Fibroblast of pulmonary artery (primary cell): ENCODE measurements around the gene SOX9.

Experiments
- DNase-seq: peaks from one replicate; pipeline ENCODE4 v3.0.0-alpha.2; 2010; ENCODE audit warnings: low read depth
- H3K4me3 ChIP-seq: replicated peaks from 2 replicates; pipeline ENCODE4 v1.5.1; 2011; ENCODE audit warnings: low read depth, mild to moderate bottlenecking, control low read depth, low read length, moderate library complexity
- CTCF ChIP-seq: IDR thresholded peaks from 2 replicates; pipeline ENCODE4 v1.5.1; 2011; ENCODE audit warnings: mild to moderate bottlenecking, control low read depth, low read length, inconsistent platforms; ENCODE audit errors: missing control alignments

Gene SOX9

GRCh38 chr17:72089453-72089987, 31.3 kb upstream of the SOX9 start:
- H3K4me3 ChIP-seq, result no peak overlapping the region
- no peak for DNase-seq
- no peak for TF ChIP-seq CTCF

GRCh38 chr17:72090108-72090507, 30.7 kb upstream of the SOX9 start:
- TF ChIP-seq CTCF, result no peak
- no peak overlapping the region for H3K4me3 ChIP-seq
- DNase-seq, result no peak

- no peak for TF ChIP-seq CTCF
- no peak for DNase-seq
- H3K4me3 ChIP-seq, result no peak overlapping the region
Observed at GRCh38 chr17:72092710-72093322, 28.0 kb upstream of the SOX9 start.

GRCh38 chr17:72093707-72094106, 27.1 kb upstream of the SOX9 start:
- no peak for DNase-seq
- H3K4me3 ChIP-seq, result no peak overlapping the region
- TF ChIP-seq CTCF, result no peak

- no peak for DNase-seq
- no peak overlapping the region for H3K4me3 ChIP-seq
- no peak for TF ChIP-seq CTCF
Observed at GRCh38 chr17:72095316-72095715, 25.5 kb upstream of the SOX9 start.

GRCh38 chr17:72097144-72097543, 23.7 kb upstream of the SOX9 start:
- no peak for DNase-seq
- TF ChIP-seq CTCF, result no peak
- H3K4me3 ChIP-seq, result no peak overlapping the region

- TF ChIP-seq CTCF, result no peak
- no peak overlapping the region for H3K4me3 ChIP-seq
- DNase-seq, result no peak
Observed at GRCh38 chr17:72099919-72100318, 20.9 kb upstream of the SOX9 start.
